ENCODE measurements around the gene BCL11B. TPM values are rescaled to one million over a fixed set of nuclear protein-coding genes. Genes with fewer than 3 reads are reported as not detected.

Gene BCL11B
- total and polyA plus RNA-seq, 9 of the 15 experiments (the other 6 are each of a cell fraction or from before 2014, with no cell fraction given): 0.09 TPM; not detected in 8

DNA sequence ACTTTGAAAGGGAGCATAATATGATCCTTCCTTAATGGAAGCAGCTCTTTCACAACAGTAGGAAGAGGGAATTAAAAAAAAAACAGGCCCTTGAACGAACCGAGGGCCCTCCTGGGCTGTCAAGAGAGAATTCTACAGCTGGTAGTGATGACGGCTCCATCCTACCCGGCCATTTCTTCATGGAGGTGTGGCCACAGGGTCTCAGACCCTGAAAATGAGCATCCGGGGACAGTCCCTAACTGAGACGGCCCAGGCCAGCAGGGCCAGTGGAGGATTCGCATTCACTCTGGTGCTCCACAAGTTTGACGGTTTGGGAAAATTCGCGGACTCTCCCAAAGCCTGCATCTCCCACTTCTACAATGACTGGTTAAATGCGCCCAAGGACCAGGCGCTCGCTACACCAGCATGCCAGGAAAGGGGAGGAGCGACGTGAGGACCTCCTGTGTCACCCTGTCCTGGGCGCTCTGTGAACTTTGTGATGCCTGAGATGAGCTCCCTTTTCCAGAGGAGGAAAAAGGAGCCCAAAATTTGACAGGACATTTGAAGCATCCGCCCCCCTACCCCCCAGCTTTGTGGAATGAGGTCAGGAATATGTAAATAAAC lies 66.8 kb downstream of the BCL11B start:
- Histone ChIP-seq H3K27me3 (ENCODE audit: control insufficient read depth in 2 of 2, insufficient read depth in 2 of 2, low read length in 2 of 2) (no peaks in the 10 kb centered on the region; a peak in 1 of 5 replicates), H2AFZ (ENCODE audit: low read depth, low read length) (no peak overlapping the region), H3K9me3 (replicated peaks; ENCODE audit: control insufficient read depth, insufficient read depth, low read depth, low read length) (no peaks in the 10 kb centered on the region), H3K9me1 (ENCODE audit: control insufficient read depth, insufficient read depth, low read length) (no peaks in the 10 kb centered on the region), H3K9ac (ENCODE audit: insufficient read depth in 1 of 2, low read depth in 2 of 2, low read length in 2 of 2) (no peak overlapping the region), H3K36me3 (ENCODE audit: control insufficient read depth, insufficient read depth, low read length) (no peaks in the 10 kb centered on the region), H3K4me1 (replicated peaks in 1 of 2; ENCODE audit: control insufficient read depth in 2 of 2, insufficient read depth in 2 of 2, low read length in 2 of 2) (no peaks in the 10 kb centered on the region), H4K20me1 (replicated peaks; ENCODE audit: control insufficient read depth, insufficient read depth, low read length) (no peaks in the 10 kb centered on the region; the same call in 1 of the 2 replicates), H3K4me3 (no peak overlapping the region), H3K79me2 (ENCODE audit: control insufficient read depth, insufficient read depth, low read length) (no peaks in the 10 kb centered on the region), H3K27ac (ENCODE audit: extremely low read depth, low read depth, low read length) (no peak overlapping the region), H3K4me2 (ENCODE audit: insufficient read depth, low read length) (no peak overlapping the region)
- in situ Hi-C loops (cut with MboI) (no loop called here), intact Hi-C loops (cut with micrococcal nuclease) (no loop called here)
- ChIA-PET CTCF (ENCODE audit: low intra/inter-chr PET ratio) (no interaction called here), POLR2A (no interaction called here)
- ATAC-seq: no peak
- TF ChIP-seq, protein P1, sequence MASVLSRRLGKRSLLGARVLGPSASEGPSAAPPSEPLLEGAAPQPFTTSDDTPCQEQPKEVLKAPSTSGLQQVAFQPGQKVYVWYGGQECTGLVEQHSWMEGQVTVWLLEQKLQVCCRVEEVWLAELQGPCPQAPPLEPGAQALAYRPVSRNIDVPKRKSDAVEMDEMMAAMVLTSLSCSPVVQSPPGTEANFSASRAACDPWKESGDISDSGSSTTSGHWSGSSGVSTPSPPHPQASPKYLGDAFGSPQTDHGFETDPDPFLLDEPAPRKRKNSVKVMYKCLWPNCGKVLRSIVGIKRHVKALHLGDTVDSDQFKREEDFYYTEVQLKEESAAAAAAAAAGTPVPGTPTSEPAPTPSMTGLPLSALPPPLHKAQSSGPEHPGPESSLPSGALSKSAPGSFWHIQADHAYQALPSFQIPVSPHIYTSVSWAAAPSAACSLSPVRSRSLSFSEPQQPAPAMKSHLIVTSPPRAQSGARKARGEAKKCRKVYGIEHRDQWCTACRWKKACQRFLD (CRISPR knock-in tag; IDR thresholded peaks at IDR 0.05): no peak
- TF ChIP-seq, protein P2, sequence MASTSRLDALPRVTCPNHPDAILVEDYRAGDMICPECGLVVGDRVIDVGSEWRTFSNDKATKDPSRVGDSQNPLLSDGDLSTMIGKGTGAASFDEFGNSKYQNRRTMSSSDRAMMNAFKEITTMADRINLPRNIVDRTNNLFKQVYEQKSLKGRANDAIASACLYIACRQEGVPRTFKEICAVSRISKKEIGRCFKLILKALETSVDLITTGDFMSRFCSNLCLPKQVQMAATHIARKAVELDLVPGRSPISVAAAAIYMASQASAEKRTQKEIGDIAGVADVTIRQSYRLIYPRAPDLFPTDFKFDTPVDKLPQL (IDR thresholded peaks at IDR 0.05; ENCODE audit: extremely low read depth, insufficient read length): no peak
- TF ChIP-seq MXI1 (IDR thresholded peaks at IDR 0.05; ENCODE audit: low read depth, low read length) (no peak), SIX5 (IDR thresholded peaks at IDR 0.05; ENCODE audit: borderline replicate concordance in 1 of 2, insufficient read depth in 1 of 2, low read depth in 1 of 2, low read length in 2 of 2) (no peak), ZNF445 (CRISPR knock-in tag; IDR thresholded peaks at IDR 0.05; ENCODE audit: low read depth) (no peak), TCF3 (CRISPR knock-in tag; IDR thresholded peaks at IDR 0.05) (no peak)
- TF ChIP-seq, protein P3, sequence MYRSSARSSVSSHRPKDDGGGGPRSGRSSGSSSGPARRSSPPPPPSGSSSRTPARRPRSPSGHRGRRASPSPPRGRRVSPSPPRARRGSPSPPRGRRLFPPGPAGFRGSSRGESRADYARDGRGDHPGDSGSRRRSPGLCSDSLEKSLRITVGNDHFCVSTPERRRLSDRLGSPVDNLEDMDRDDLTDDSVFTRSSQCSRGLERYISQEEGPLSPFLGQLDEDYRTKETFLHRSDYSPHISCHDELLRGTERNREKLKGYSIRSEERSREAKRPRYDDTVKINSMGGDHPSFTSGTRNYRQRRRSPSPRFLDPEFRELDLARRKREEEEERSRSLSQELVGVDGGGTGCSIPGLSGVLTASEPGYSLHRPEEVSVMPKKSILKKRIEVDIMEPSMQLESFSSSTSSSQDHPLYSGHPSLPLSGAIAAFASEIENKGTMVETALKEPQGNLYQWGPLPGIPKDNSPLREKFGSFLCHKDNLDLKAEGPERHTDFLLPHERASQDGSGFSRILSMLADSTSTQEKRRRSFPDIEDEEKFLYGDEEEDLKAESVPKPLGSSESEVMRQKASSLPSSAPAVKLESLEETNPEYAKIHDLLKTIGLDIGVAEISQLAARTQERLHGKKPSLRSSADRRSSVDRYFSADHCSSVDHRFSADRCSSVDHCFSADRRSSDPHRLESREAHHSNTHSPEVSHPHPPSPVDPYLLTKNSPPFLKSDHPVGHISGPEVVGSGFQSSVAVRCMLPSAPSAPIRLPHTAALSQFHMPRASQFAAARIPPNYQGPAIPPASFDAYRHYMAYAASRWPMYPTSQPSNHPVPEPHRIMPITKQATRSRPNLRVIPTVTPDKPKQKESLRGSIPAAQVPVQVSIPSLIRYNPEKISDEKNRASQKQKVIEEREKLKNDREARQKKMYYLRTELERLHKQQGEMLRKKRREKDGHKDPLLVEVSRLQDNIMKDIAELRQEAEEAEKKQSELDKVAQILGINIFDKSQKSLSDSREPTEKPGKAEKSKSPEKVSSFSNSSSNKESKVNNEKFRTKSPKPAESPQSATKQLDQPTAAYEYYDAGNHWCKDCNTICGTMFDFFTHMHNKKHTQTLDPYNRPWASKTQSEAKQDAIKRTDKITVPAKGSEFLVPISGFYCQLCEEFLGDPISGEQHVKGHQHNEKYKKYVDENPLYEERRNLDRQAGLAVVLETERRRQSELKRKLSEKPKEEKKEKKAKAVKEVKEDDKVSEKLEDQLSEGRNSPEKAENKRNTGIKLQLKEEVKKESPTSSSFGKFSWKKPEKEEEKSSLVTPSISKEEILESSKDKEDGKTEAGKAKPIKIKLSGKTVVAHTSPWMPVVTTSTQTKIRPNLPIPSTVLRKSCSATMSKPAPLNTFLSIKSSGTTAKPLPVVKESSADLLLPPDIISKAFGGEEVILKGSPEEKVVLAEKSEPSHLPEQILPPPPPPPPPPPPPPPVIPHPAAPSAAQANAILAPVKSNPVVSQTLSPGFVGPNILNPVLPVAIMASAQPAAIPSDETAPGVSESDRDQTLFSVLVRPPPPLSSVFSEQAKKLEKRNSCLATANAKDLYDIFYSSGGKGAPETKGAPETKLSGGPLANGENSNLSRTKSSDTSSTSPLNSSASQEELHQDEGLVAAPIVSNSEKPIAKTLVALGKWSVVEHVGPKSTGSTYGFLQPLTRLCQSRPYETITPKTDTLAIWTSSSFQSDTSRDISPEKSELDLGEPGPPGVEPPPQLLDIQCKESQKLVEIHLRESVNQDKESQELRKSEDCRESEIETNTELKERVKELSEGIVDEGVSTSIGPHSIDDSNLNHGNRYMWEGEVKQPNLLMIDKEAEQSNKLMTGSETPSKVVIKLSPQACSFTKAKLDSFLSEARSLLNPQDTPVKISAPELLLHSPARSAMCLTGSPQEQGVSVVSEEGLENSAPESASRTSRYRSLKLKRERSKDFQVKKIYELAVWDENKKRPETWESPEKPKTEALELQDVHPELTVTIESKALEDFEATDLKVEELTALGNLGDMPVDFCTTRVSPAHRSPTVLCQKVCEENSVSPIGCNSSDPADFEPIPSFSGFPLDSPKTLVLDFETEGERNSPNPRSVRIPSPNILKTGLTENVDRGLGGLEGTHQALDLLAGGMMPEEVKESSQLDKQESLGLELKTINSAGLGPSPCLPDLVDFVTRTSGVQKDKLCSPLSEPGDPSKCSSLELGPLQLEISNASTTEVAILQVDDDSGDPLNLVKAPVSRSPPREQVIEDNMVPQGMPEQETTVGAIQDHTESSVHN (IDR thresholded peaks at IDR 0.05; ENCODE audit: borderline replicate concordance in 1 of 2, low read depth in 1 of 2): no peak
- TF ChIP-seq, protein P4, sequence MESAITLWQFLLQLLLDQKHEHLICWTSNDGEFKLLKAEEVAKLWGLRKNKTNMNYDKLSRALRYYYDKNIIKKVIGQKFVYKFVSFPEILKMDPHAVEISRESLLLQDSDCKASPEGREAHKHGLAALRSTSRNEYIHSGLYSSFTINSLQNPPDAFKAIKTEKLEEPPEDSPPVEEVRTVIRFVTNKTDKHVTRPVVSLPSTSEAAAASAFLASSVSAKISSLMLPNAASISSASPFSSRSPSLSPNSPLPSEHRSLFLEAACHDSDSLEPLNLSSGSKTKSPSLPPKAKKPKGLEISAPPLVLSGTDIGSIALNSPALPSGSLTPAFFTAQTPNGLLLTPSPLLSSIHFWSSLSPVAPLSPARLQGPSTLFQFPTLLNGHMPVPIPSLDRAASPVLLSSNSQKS (CRISPR knock-in tag; IDR thresholded peaks at IDR 0.05): no peak
- 3% methylated on average over 6 of the region's 17 CpGs for WGBS (ENCODE audit: insufficient coverage, low coverage, missing lambda C conversion rate)
- BruUV-seq (replicated peaks): no TSS peak
- DNase-seq (ENCODE audit: extremely low read depth in 1 of 4, low spot score in 3 of 4): no peak
- FAIRE-seq: no peak
